HG02642 (cell line): ENCODE data around the gene HP1BP3.
"Not testable (repeated sequence)": the region's sequence is repeated elsewhere in the genome, so short reads cannot be mapped to it uniquely, and the experiment has no call there.

ENCODE experiments used
- ATAC-seq: cut with Tn5 transposase; IDR thresholded peaks from one replicate; pipeline ENCODE4 v1.9.1; 2021; ENCODE audit warnings: mild to moderate bottlenecking; ENCODE audit not compliant: unreplicated experiment, poor library complexity

HP1BP3 gene

GRCh38 chr1:20728371-20729154, 58.5 kb downstream of the HP1BP3 start:
- ATAC-seq, result no peak

GRCh38 chr1:20727746-20728316, 59.3 kb downstream of the HP1BP3 start:
- ATAC-seq, result no peak

GRCh38 chr1:20726932-20727745, 60.0 kb downstream of the HP1BP3 start:
- ATAC-seq, result no peak

- no peak for ATAC-seq
Measured at GRCh38 chr1:20726118-20726911, 60.8 kb downstream of the HP1BP3 start.

GRCh38 chr1:20725189-20726117, 61.7 kb downstream of the HP1BP3 start:
- ATAC-seq, result no peak

GRCh38 chr1:20724364-20725188, 62.5 kb downstream of the HP1BP3 start:
- ATAC-seq, result no peak

- ATAC-seq, result no peak
Measured at GRCh38 chr1:20723537-20724363, 63.4 kb downstream of the HP1BP3 start.

- no peak for ATAC-seq
Measured at GRCh38 chr1:20723159-20723536, 64.0 kb downstream of the HP1BP3 start.

- no peak for ATAC-seq
Measured at GRCh38 chr1:20721117-20722061, 65.7 kb downstream of the HP1BP3 start.

- ATAC-seq, result no peak
Measured at GRCh38 chr1:20720631-20721091, 66.4 kb downstream of the HP1BP3 start.

GRCh38 chr1:20719871-20720620, 67.1 kb downstream of the HP1BP3 start:
- ATAC-seq, result no peak

GRCh38 chr1:20719261-20719660, 67.8 kb downstream of the HP1BP3 start:
- ATAC-seq, result no peak

GRCh38 chr1:20718343-20718882, 68.7 kb downstream of the HP1BP3 start:
- not testable (repeated sequence) for ATAC-seq

- no peak for ATAC-seq
Measured at GRCh38 chr1:20717452-20718342, 69.4 kb downstream of the HP1BP3 start, which contains the start of gene KIF17. TSS of gene KIF17 (minus strand) at chr1:20718007. CDS start at chr1:20717706, 301 bp downstream.
